Neuronal stem cell (in vitro differentiated cells): ENCODE results near the gene COX19.
A peak's percentile ranks its signal among the peaks of the same experiment; 100 is the strongest.

Experiments used
- DNase-seq: peaks from one replicate; pipeline ENCODE4 v3.0.0-alpha.2; 2013; ENCODE audit warnings: low spot score
- H2AFZ ChIP-seq: one replicate; pipeline ENCODE4 v1.6.1; 2013; ENCODE audit warnings: mild to moderate bottlenecking, low read length, inconsistent platforms
- H2AK5ac ChIP-seq: 2 replicates; pipeline ENCODE4 v1.6.1; 2013; ENCODE audit warnings: low read depth, mild to moderate bottlenecking, inconsistent platforms, low read length, moderate library complexity, mixed read lengths
- H2BK120ac ChIP-seq: 2 replicates; pipeline ENCODE4 v1.6.1; 2013; ENCODE audit warnings: low read depth, mild to moderate bottlenecking, inconsistent platforms, low read length, moderate library complexity, mixed read lengths
- H2BK12ac ChIP-seq: one replicate; pipeline ENCODE4 v1.6.1; 2013; ENCODE audit warnings: low read length, inconsistent platforms
- H2BK15ac ChIP-seq: 2 replicates; pipeline ENCODE4 v1.6.1; 2013; ENCODE audit warnings: mild to moderate bottlenecking, low read length, inconsistent platforms, mixed read lengths
- H2BK5ac ChIP-seq: one replicate; pipeline ENCODE4 v1.6.1; 2013; ENCODE audit warnings: inconsistent platforms, mild to moderate bottlenecking, low read length, moderate library complexity
- H3K14ac ChIP-seq: one replicate; pipeline ENCODE4 v1.6.1; 2013; ENCODE audit warnings: low read length, inconsistent platforms
- H3K18ac ChIP-seq: 2 replicates; pipeline ENCODE4 v1.6.1; 2013; ENCODE audit warnings: low read length, inconsistent platforms
- H3K23ac ChIP-seq: 2 replicates; pipeline ENCODE4 v1.6.1; 2013; ENCODE audit warnings: low read depth, mild to moderate bottlenecking, mixed read lengths, low read length, inconsistent platforms; ENCODE audit not compliant: poor library complexity
- H3K27ac ChIP-seq: replicated peaks from 3 replicates; pipeline ENCODE4 v1.5.1; 2013; ENCODE audit warnings: low read length, inconsistent platforms
- H3K27me3 ChIP-seq, 3 experiments: 2 replicates each; pipeline ENCODE4 v1.6.1; 2013; ENCODE audit warnings: low read length in 3 of 3, mild to moderate bottlenecking in 2 of 3, inconsistent platforms in 1 of 3, low read depth in 1 of 3, mixed read lengths in 1 of 3, moderate library complexity in 1 of 3; ENCODE audit not compliant: control insufficient read depth in 3 of 3, insufficient read depth in 3 of 3
- H3K36me3 ChIP-seq, 2 donors: replicated peaks in 1 of 2; 2 replicates each; pipeline ENCODE4 v1.6.1; 2013; ENCODE audit warnings: low read length in 2 of 2; ENCODE audit not compliant: control insufficient read depth in 2 of 2, insufficient read depth in 2 of 2
- H3K4ac ChIP-seq: 2 replicates; pipeline ENCODE4 v1.6.1; 2013; ENCODE audit warnings: inconsistent platforms, mild to moderate bottlenecking, low read length, moderate library complexity
- H3K4me1 ChIP-seq, 2 donors: 1 replicate in 1 of 2; 2 replicates in 1 of 2; pipeline ENCODE4 v1.6.1; 2013; ENCODE audit warnings: low read length in 2 of 2, low read depth in 1 of 2; ENCODE audit not compliant: control insufficient read depth in 2 of 2, insufficient read depth in 1 of 2
- H3K4me2 ChIP-seq: one replicate; pipeline ENCODE4 v1.6.1; 2013; ENCODE audit warnings: mild to moderate bottlenecking, low read length, inconsistent platforms; ENCODE audit not compliant: insufficient read depth, poor library complexity, severe bottlenecking
- H3K4me3 ChIP-seq, 2 donors: 2 replicates each; pipeline ENCODE4 v1.5.1; 2013; ENCODE audit warnings: low read length in 2 of 2, mild to moderate bottlenecking in 2 of 2, inconsistent platforms in 1 of 2, moderate library complexity in 1 of 2
- H3K79me1 ChIP-seq: one replicate; pipeline ENCODE4 v1.6.1; 2013; ENCODE audit warnings: low read depth, mild to moderate bottlenecking, inconsistent platforms, low read length, moderate library complexity
- H3K9ac ChIP-seq: one replicate; pipeline ENCODE4 v1.6.1; 2013; ENCODE audit warnings: mild to moderate bottlenecking, low read depth, low read length, inconsistent platforms; ENCODE audit not compliant: poor library complexity
- H3K9me3 ChIP-seq, 2 donors: replicated peaks in 1 of 2; 2 replicates each; pipeline versions ENCODE3 to v1.6.1; 2013; ENCODE audit warnings: low read length in 2 of 2, mild to moderate bottlenecking in 2 of 2, inconsistent platforms in 1 of 2, low read depth in 1 of 2, mixed read lengths in 1 of 2, moderate library complexity in 1 of 2; ENCODE audit not compliant: control insufficient read depth in 2 of 2, insufficient read depth in 1 of 2
- H4K8ac ChIP-seq: one replicate; pipeline ENCODE4 v1.6.1; 2013; ENCODE audit warnings: low read depth, mild to moderate bottlenecking, inconsistent platforms, low read length, moderate library complexity
- H4K91ac ChIP-seq: one replicate; pipeline ENCODE4 v1.6.1; 2013; ENCODE audit warnings: low read length, low read depth, mild to moderate bottlenecking, inconsistent platforms; ENCODE audit not compliant: poor library complexity
- WGBS, 2 donors: extraction: QIAGEN DNeasy Blood & Tissue Kit; methylation state at CpG; one replicate each; pipeline ENCODE4 v1.1.7; 2013; ENCODE audit warnings: missing lambda C conversion rate in 2 of 2, mixed read lengths in 1 of 2; ENCODE audit not compliant: insufficient read length in 2 of 2, insufficient replicate concordance in 1 of 2; ENCODE audit errors: extremely low coverage in 2 of 2; 5-methylcytosine and 5-hydroxymethylcytosine counted together

COX19 gene

DNA sequence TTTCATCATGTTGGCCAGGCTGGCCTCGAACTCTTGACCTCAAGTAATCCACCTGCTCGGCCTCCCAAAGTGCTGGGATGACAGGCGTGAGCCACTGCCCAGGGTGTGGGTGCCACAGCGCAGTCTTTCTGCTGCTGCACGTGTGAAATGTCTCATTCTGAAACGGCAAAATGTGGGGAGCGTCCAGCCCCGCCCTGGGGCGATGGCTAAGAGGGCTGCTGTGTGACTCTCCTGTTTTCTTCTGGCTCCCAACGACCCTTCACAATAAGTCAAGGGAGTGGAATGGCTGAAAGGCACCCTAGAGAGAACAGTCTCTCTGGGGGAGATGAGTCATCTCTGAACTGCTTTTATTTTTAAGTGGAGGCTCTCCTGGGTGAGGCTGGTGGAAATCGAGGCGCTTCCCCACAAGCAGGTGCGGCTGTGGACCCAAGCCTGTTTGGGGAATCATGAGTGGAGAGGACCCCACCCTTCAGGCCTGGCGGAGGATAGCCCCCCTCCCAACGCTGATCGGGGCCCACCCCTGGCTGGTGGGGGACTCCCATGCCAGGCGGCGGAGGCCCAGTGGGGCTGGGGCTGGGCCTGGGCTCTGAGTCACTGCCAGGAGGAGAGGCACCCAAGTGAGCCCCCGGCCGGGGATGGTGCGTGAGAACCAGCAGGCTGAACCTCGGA lies 38.8 kb downstream of the COX19 start:
- peaks cover 0 to 17% (median 0%) of the 10 kb centered on the region in 3 experiments for H3K27me3 ChIP-seq
- no peak overlapping the region for H3K4me2 ChIP-seq
- no peak overlapping the region for H4K91ac ChIP-seq
- H2AFZ ChIP-seq, result no peak overlapping the region
- H2AK5ac ChIP-seq, result no peak overlapping the region
- H2BK120ac ChIP-seq, result no peak overlapping the region
- H3K79me1 ChIP-seq, result no peaks in the 10 kb centered on the region
- H3K36me3 ChIP-seq, result no peaks in the 10 kb centered on the region
- no peak overlapping the region for H3K4me3 ChIP-seq
- no peak overlapping the region for H3K18ac ChIP-seq
- H2BK12ac ChIP-seq, result no peak overlapping the region
- peak overlapping the region; percentile 65 for H3K23ac ChIP-seq
- H2BK15ac ChIP-seq, result no peak overlapping the region
- WGBS, 2 donors, result no CpG with 5 or more reads among the region's 22 CpGs
- no peak overlapping the region for H3K27ac ChIP-seq
- no peak overlapping the region for H3K14ac ChIP-seq
- no peaks in the 10 kb centered on the region for H3K4me1 ChIP-seq
- H3K4ac ChIP-seq, result no peak overlapping the region
- DNase-seq, result no peak
- no peak overlapping the region for H2BK5ac ChIP-seq
- H4K8ac ChIP-seq, result no peak overlapping the region
- no peak overlapping the region for H3K9ac ChIP-seq
- H3K9me3 ChIP-seq, result no peaks in the 10 kb centered on the region

DNA sequence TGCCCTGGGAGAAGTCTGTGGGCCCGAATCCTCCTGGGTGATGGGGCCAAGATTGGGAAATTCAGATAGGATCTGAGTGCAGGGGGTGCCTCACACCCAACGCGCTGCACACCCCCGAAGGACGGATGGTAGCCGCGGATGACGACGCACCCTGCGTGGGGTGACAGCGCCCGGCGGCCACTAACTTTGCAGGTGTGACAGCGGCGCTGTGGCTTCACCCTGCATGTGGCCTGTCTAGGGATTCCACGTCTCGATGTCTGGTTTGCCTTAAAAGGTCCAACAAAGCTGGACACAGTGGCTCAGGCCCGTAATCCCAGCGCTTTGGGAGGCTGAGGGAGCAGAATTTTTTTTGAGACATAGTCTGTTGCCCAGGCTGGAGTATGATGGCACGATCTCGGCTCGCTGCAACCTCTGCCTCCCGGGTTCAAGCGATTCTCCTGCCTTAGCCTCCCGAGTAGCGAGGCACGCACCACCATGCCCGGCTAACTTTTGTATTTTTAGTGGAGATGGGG lies 39.4 kb downstream of the COX19 start:
- H3K36me3 ChIP-seq, result no peaks in the 10 kb centered on the region
- peaks cover 0 to 17% (median 0%) of the 10 kb centered on the region in 3 experiments for H3K27me3 ChIP-seq
- no peak overlapping the region for H4K91ac ChIP-seq
- no peak overlapping the region for H2BK120ac ChIP-seq
- no CpG with 5 or more reads among the region's 28 CpGs for WGBS, 2 donors
- no peak overlapping the region for H3K4ac ChIP-seq
- H4K8ac ChIP-seq, result no peak overlapping the region
- H3K9me3 ChIP-seq, result no peaks in the 10 kb centered on the region
- no peak overlapping the region for H3K14ac ChIP-seq
- DNase-seq, result no peak
- no peak overlapping the region for H3K9ac ChIP-seq
- no peaks in the 10 kb centered on the region for H3K79me1 ChIP-seq
- H3K18ac ChIP-seq, result peak overlapping the region; percentile 48
- H3K4me3 ChIP-seq, result no peak overlapping the region
- H2BK15ac ChIP-seq, result peak overlapping the region; percentile 75
- H3K27ac ChIP-seq, result no peak overlapping the region
- no peak overlapping the region for H2AFZ ChIP-seq
- no peaks in the 10 kb centered on the region for H3K4me1 ChIP-seq
- H2BK12ac ChIP-seq, result peak overlapping the region; percentile 90
- no peak overlapping the region for H3K4me2 ChIP-seq
- peak overlapping the region; percentile 93 for H2AK5ac ChIP-seq
- H2BK5ac ChIP-seq, result no peak overlapping the region
- no peak overlapping the region for H3K23ac ChIP-seq

- no peak overlapping the region for H3K4ac ChIP-seq
- peak overlapping the region; percentile 44 for H3K9ac ChIP-seq
- WGBS, 2 donors, result no CpG with 5 or more reads among the region's 46 CpGs
- H3K27me3 ChIP-seq, result peaks cover 0 to 10% (median 0%) of the 10 kb centered on the region in 3 experiments
- H3K4me2 ChIP-seq, result no peak overlapping the region
- H3K36me3 ChIP-seq, result no peaks in the 10 kb centered on the region
- H2BK120ac ChIP-seq, result no peak overlapping the region
- no peak overlapping the region for H3K27ac ChIP-seq
- H3K14ac ChIP-seq, result peak overlapping the region; percentile 82
- no peaks in the 10 kb centered on the region for H3K79me1 ChIP-seq
- H4K8ac ChIP-seq, result no peak overlapping the region
- H3K9me3 ChIP-seq, result no peaks in the 10 kb centered on the region
- H4K91ac ChIP-seq, result no peak overlapping the region
- H2BK15ac ChIP-seq, result peak overlapping the region; percentile 75
- no peak overlapping the region for H3K18ac ChIP-seq
- H2BK5ac ChIP-seq, result no peak overlapping the region
- no peak overlapping the region for H3K4me3 ChIP-seq
- DNase-seq, result no peak
- H2AFZ ChIP-seq, result no peak overlapping the region
- no peak overlapping the region for H3K23ac ChIP-seq
- H2BK12ac ChIP-seq, result peak overlapping the region; percentile 90
- peak overlapping the region; percentile 56 for H2AK5ac ChIP-seq
- H3K4me1 ChIP-seq, result no peaks in the 10 kb centered on the region
Observed at GRCh38 chr7:935164-935873, 40.0 kb downstream of the COX19 start.

GRCh38 chr7:934469-935163 lies 40.7 kb downstream of the COX19 start:
- Histone ChIP-seq H3K79me1 (no peaks in the 10 kb centered on the region), H2AK5ac (peak overlapping the region; percentile 56), H3K4me1 (no peaks in the 10 kb centered on the region), H2BK5ac (peak overlapping the region; percentile 39), H3K4me2 (no peak overlapping the region), H3K14ac (peak overlapping the region; percentile 82), H4K91ac (no peak overlapping the region), H3K4ac (peak overlapping the region; percentile 37), H2BK12ac (no peak overlapping the region), H3K9me3 (no peaks in the 10 kb centered on the region), H2AFZ (no peak overlapping the region), H3K9ac (no peak overlapping the region), H3K27me3 (peaks cover 0 to 4% (median 0%) of the 10 kb centered on the region in 3 experiments), H3K36me3 (no peaks in the 10 kb centered on the region), H4K8ac (no peak overlapping the region), H3K27ac (no peak overlapping the region), H3K4me3 (no peak overlapping the region), H2BK15ac (peak overlapping the region; percentile 75), H3K23ac (peak overlapping the region; percentile 65), H2BK120ac (no peak overlapping the region), H3K18ac (peak overlapping the region; percentile 17)
- no CpG with 5 or more reads among the region's 34 CpGs for WGBS, 2 donors
- DNase-seq, result no peak
